HG03575 (cell line): ENCODE data around the gene RRAS.

ENCODE experiments used
- ATAC-seq: cut with Tn5 transposase; IDR thresholded peaks from one replicate; pipeline ENCODE4 v1.9.1; 2021; ENCODE audit not compliant: unreplicated experiment, insufficient number of reproducible peaks, low FRiP score; ENCODE audit errors: extremely low read depth

RRAS gene

GRCh38 chr19:49590071-49590970, 49.6 kb downstream of the RRAS start:
- no peak for ATAC-seq

- ATAC-seq: no peak
Measured at GRCh38 chr19:49589502-49589905, 50.4 kb downstream of the RRAS start.

DNA sequence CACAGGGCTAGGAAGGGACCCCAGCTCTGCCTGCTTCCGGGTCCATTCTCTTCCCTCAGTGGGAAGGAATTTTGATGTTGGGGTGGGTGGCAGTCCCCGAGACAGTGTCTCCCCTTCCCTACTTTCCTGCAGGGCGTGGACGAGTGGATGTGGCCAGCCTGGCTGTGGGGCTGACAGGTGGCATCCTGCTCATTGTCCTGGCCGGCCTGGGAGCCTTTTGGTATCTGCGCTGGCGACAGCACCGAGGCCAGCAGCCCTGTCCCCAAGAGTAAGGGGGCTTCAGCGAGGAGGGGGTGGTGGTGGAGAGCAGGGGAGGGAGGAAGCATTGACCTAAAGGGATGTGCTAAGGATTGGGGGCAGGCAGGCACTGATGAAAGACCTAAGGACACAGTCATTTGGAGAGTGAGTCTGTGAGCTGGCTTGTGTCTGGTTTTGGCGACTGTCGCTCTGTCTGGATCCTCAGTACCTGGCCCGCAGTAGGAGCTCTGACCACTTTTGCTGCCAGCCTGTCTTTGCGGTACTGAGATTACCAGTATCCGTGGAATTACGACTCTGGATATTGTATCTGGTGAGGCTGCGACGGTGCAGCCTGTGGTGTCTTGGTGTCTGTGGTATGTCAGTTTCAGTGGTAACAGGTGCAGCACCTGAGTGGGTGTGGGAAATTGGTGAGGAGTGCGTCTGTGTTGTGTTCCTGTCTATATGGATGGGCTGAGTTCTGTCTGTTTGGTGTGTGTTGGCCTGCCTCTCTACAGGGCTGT, 51.4 kb downstream of the RRAS start:
- ATAC-seq: no peak

DNA sequence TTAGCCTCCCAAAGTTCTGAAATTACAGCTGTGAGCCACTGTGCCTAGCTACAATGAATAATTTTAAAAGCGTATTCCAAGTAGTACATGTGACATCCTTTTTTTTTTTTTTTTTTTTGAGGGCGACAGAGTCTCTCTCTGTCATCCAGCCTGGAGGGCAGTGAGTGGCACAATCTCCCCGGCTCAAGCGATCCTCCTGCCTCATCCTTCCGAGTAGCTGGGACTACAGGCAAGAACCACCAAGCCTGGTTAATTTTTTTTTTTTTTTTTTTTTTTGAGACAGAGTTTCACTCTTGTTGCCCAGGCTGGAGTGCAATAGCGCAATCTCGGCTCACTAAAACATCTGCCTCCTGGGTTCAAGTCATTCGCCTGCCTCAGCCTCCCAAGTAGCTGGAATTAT, 52.7 kb downstream of the RRAS start:
- no peak for ATAC-seq
